Gastroesophageal sphincter (tissue), 3 donors: ENCODE measurements around the gene CENPA.

Experiments used
- EP300 ChIP-seq: sonication (generic); formaldehyde crosslinking; IDR thresholded peaks from one replicate; pipeline ENCODE4 v1.6.1; 2017; ENCODE audit warnings: antibody characterized with exemption, mild to moderate bottlenecking
- POLR2A ChIP-seq, 2 donors: fragments of 450-650 bp; IDR thresholded peaks; one replicate each; pipeline ENCODE4 v1.6.1; 2017; ENCODE audit warnings: antibody characterized with exemption in 2 of 2, mild to moderate bottlenecking in 2 of 2, moderate library complexity in 1 of 2
- TF ChIP-seq, protein P1 (sequence below), 4 experiments: fragments of 200-600 bp in 2 of 4; fragments of 450-650 bp in 2 of 4; sonication (generic) in 1 of 4; IDR thresholded peaks; one replicate each; pipeline ENCODE4 v1.5.1; 2017 to 2019; ENCODE audit warnings: antibody characterized with exemption in 4 of 4, mild to moderate bottlenecking in 2 of 4, moderate library complexity in 2 of 4

DNA sequence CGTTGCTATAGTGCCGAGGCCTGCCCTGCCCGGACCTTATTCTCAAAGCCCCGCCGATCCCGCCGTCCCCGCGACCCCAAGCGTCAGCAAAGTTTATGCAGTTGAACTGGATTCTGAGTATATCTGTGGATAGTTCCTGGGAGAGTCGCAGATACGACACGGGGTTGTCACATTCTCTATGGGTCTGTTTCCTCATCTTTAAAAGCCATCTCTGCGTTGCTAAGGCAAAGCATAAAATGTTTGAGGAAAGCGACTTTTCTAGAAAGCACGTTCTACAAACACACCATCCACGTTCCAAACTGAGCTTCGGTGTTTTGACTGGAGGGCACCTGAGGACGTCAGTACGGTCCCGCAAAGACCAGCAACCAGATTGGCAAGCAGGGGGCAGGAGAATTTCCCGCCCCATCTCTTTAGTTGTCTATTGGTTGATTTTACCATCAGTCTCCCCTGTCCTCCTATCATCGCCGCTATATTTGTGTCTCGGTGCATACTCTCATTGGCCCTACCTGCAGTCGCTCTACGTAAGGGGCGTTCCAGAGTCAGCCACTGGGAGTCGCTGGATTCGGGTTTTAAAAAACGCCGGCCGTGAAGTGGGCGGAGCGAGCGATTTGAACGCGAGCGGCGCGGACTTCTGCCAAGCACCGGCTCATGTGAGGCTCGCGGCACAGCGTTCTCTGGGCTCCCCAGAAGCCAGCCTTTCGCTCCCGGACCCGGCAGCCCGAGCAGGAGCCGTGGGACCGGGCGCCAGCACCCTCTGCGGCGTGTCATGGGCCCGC is at the start of gene CENPA:
- TF ChIP-seq, protein P1, sequence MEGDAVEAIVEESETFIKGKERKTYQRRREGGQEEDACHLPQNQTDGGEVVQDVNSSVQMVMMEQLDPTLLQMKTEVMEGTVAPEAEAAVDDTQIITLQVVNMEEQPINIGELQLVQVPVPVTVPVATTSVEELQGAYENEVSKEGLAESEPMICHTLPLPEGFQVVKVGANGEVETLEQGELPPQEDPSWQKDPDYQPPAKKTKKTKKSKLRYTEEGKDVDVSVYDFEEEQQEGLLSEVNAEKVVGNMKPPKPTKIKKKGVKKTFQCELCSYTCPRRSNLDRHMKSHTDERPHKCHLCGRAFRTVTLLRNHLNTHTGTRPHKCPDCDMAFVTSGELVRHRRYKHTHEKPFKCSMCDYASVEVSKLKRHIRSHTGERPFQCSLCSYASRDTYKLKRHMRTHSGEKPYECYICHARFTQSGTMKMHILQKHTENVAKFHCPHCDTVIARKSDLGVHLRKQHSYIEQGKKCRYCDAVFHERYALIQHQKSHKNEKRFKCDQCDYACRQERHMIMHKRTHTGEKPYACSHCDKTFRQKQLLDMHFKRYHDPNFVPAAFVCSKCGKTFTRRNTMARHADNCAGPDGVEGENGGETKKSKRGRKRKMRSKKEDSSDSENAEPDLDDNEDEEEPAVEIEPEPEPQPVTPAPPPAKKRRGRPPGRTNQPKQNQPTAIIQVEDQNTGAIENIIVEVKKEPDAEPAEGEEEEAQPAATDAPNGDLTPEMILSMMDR (IDR thresholded peaks at IDR 0.05) = peak in 3 of 4 experiments; percentile 25 to 39 (median 32)
- TF ChIP-seq EP300 (no peak), POLR2A (IDR thresholded peaks at IDR 0.05) (peak in 1 of 2 donors; percentile 12)
